ENCODE results near the gene C1orf174.

Gene C1orf174

DNA sequence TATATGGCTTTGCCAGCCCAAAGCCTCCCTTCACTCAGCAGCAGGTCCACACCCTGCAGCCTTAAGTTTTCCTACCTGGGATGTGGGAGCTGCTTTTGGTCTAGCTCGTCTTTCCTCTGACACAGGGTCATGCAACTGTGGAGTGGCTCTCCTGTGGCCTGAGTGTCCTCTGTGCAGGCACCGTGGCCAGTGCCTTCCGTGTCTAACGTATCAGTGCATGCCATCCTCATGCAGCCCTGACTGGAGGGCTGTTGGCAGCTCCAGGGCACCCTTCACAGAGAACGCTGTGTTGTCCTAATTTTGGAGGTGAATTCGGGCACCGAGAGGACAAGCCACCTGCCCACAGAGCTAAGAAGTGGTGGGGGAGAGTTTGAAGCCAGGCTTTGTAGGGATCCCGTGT, 25.7 kb upstream of the C1orf174 start:
- DNase-seq (ENCODE audit: low spot score): no peak
- Histone ChIP-seq H3K27ac (replicated peaks; ENCODE audit: low read length) (no peak overlapping the region), H2BK5ac (ENCODE audit: low read length) (peak overlapping the region; percentile 16), H3K36me3 (replicated peaks in 1 of 2; ENCODE audit: control insufficient read depth in 2 of 2, insufficient read depth in 2 of 2, low read length in 2 of 2) (no peaks in the 10 kb centered on the region), H2BK12ac (ENCODE audit: low read length) (no peak overlapping the region), H2AFZ (ENCODE audit: low read length) (no peak overlapping the region), H2BK15ac (ENCODE audit: low read length) (peak overlapping the region; percentile 30), H4K91ac (ENCODE audit: low read depth, low read length, poor library complexity) (no peak overlapping the region), H3K9ac (ENCODE audit: low read depth, low read length, poor library complexity) (no peak overlapping the region), H3K23ac (ENCODE audit: low read depth, low read length, poor library complexity) (no peak overlapping the region), H3K27me3 (ENCODE audit: control insufficient read depth in 3 of 3, insufficient read depth in 3 of 3, low read depth in 1 of 3, low read length in 3 of 3) (peaks cover 0 to 41% (median 3%) of the 10 kb centered on the region in 3 experiments), H3K4me3 (ENCODE audit: low read length in 2 of 2) (peak overlapping the region in 1 of 2 donors; percentile 8), H3K4me2 (ENCODE audit: insufficient read depth, low read length, poor library complexity, severe bottlenecking) (no peak overlapping the region), H2AK5ac (ENCODE audit: low read depth, low read length) (no peak overlapping the region), H4K8ac (ENCODE audit: low read depth, low read length) (no peak overlapping the region), H3K9me3 (replicated peaks in 1 of 2; ENCODE audit: control insufficient read depth in 2 of 2, insufficient read depth in 1 of 2, low read depth in 1 of 2, low read length in 2 of 2) (peaks cover 0 to 9% of the 10 kb centered on the region in 2 donors), H3K79me1 (ENCODE audit: low read depth, low read length) (peaks cover 4% of the 10 kb centered on the region), H3K4ac (ENCODE audit: low read length) (no peak overlapping the region), H2BK120ac (ENCODE audit: low read depth, low read length) (no peak overlapping the region), H3K18ac (ENCODE audit: low read length) (no peak overlapping the region), H3K14ac (ENCODE audit: low read length) (no peak overlapping the region), H3K4me1 (ENCODE audit: control insufficient read depth in 2 of 2, insufficient read depth in 1 of 2, low read depth in 1 of 2, low read length in 2 of 2) (peaks cover 0 to 15% of the 10 kb centered on the region in 2 donors)
- no CpG with 5 or more reads among the region's 8 CpGs for WGBS, 2 donors (ENCODE audit: extremely low coverage in 2 of 2, insufficient read length in 2 of 2, insufficient replicate concordance in 1 of 2)

DNA sequence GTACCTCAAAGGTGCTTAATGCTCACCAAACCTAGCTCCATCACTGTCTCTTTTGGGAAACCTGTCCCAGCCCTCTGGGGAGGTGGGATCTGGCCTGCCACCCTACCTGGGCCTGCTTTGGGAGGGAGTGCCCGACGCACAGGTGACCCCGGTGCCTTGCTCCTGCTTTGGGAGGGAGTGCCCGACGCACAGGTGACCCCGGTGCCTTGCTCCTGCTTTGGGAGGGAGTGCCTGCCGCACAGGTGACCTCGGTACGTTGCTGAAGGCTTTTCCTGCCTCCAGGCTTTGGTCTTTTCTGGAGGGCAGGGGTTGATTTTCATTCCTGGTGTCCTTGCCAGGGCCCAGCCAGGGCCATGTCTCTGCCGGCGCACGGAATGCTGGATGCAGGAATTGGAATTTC, 25.2 kb upstream of the C1orf174 start:
- H3K9ac ChIP-seq (ENCODE audit: low read depth, low read length, poor library complexity): no peak overlapping the region
- peaks cover 4% of the 10 kb centered on the region for H3K79me1 ChIP-seq (ENCODE audit: low read depth, low read length)
- peaks cover 0 to 6% of the 10 kb centered on the region in 2 donors for H3K9me3 ChIP-seq (replicated peaks in 1 of 2; ENCODE audit: control insufficient read depth in 2 of 2, insufficient read depth in 1 of 2, low read depth in 1 of 2, low read length in 2 of 2)
- peaks cover 0 to 41% (median under 1%) of the 10 kb centered on the region in 3 experiments for H3K27me3 ChIP-seq (ENCODE audit: control insufficient read depth in 3 of 3, insufficient read depth in 3 of 3, low read depth in 1 of 3, low read length in 3 of 3)
- no peak overlapping the region for H3K23ac ChIP-seq (ENCODE audit: low read depth, low read length, poor library complexity)
- no peak overlapping the region for H3K4me2 ChIP-seq (ENCODE audit: insufficient read depth, low read length, poor library complexity, severe bottlenecking)
- no peak overlapping the region for H2AFZ ChIP-seq (ENCODE audit: low read length)
- H2AK5ac ChIP-seq (ENCODE audit: low read depth, low read length): no peak overlapping the region
- peak overlapping the region; percentile 22 for H3K18ac ChIP-seq (ENCODE audit: low read length)
- H2BK12ac ChIP-seq (ENCODE audit: low read length): no peak overlapping the region
- H4K8ac ChIP-seq (ENCODE audit: low read depth, low read length): no peak overlapping the region
- H3K14ac ChIP-seq (ENCODE audit: low read length): no peak overlapping the region
- no peak overlapping the region for H3K4ac ChIP-seq (ENCODE audit: low read length)
- no peak for DNase-seq (ENCODE audit: low spot score)
- H3K27ac ChIP-seq (replicated peaks; ENCODE audit: low read length): no peak overlapping the region
- no CpG with 5 or more reads among the region's 12 CpGs for WGBS, 2 donors (ENCODE audit: extremely low coverage in 2 of 2, insufficient read length in 2 of 2, insufficient replicate concordance in 1 of 2)
- peak overlapping the region; percentile 16 for H2BK5ac ChIP-seq (ENCODE audit: low read length)
- H2BK120ac ChIP-seq (ENCODE audit: low read depth, low read length): no peak overlapping the region
- H3K36me3 ChIP-seq (replicated peaks in 1 of 2; ENCODE audit: control insufficient read depth in 2 of 2, insufficient read depth in 2 of 2, low read length in 2 of 2): no peaks in the 10 kb centered on the region
- H2BK15ac ChIP-seq (ENCODE audit: low read length): peak overlapping the region; percentile 30
- no peak overlapping the region for H4K91ac ChIP-seq (ENCODE audit: low read depth, low read length, poor library complexity)
- H3K4me3 ChIP-seq (ENCODE audit: low read length in 2 of 2): no peak overlapping the region
- H3K4me1 ChIP-seq (ENCODE audit: control insufficient read depth in 2 of 2, insufficient read depth in 1 of 2, low read depth in 1 of 2, low read length in 2 of 2): peaks cover 0 to 13% of the 10 kb centered on the region in 2 donors

DNA sequence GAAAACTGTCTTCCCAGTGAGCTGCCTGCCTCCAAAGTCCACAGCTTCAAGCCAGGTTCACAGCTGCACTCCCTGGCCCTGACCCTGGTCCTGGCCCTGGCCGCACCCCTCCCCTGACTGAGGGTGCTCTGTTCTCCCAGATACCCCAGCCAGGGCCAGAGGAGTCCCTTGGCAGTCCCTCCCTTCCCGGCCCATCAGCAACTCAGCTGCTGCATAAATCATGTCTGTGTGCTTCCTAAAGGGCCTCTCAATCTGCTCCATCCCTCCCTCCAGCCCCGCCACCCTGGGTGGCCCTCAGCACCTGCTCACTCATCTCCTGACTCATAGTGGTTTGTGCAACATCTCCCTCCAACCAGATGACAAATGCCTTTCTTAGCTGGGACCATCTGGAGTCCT, 24.8 kb upstream of the C1orf174 start:
- peak overlapping the region; percentile 50 for H3K9ac ChIP-seq (ENCODE audit: low read depth, low read length, poor library complexity)
- H3K9me3 ChIP-seq (replicated peaks in 1 of 2; ENCODE audit: control insufficient read depth in 2 of 2, insufficient read depth in 1 of 2, low read depth in 1 of 2, low read length in 2 of 2): peaks cover 0 to 5% of the 10 kb centered on the region in 2 donors
- no peak for DNase-seq (ENCODE audit: low spot score)
- H3K4me3 ChIP-seq (ENCODE audit: low read length in 2 of 2): peak overlapping the region in 1 of 2 donors; percentile 34
- H3K4me2 ChIP-seq (ENCODE audit: insufficient read depth, low read length, poor library complexity, severe bottlenecking): no peak overlapping the region
- no peak overlapping the region for H2AFZ ChIP-seq (ENCODE audit: low read length)
- H3K36me3 ChIP-seq (replicated peaks in 1 of 2; ENCODE audit: control insufficient read depth in 2 of 2, insufficient read depth in 2 of 2, low read length in 2 of 2): no peaks in the 10 kb centered on the region
- peaks cover 4% of the 10 kb centered on the region for H3K79me1 ChIP-seq (ENCODE audit: low read depth, low read length)
- H3K27ac ChIP-seq (replicated peaks; ENCODE audit: low read length): no peak overlapping the region
- H3K27me3 ChIP-seq (ENCODE audit: control insufficient read depth in 3 of 3, insufficient read depth in 3 of 3, low read depth in 1 of 3, low read length in 3 of 3): peaks cover 0 to 41% (median 0%) of the 10 kb centered on the region in 3 experiments
- WGBS, 2 donors (ENCODE audit: extremely low coverage in 2 of 2, insufficient read length in 2 of 2, insufficient replicate concordance in 1 of 2): no CpG with 5 or more reads among the region's 3 CpGs
- no peak overlapping the region for H2BK120ac ChIP-seq (ENCODE audit: low read depth, low read length)
- no peak overlapping the region for H3K4ac ChIP-seq (ENCODE audit: low read length)
- peak overlapping the region; percentile 35 for H3K18ac ChIP-seq (ENCODE audit: low read length)
- H3K4me1 ChIP-seq (ENCODE audit: control insufficient read depth in 2 of 2, insufficient read depth in 1 of 2, low read depth in 1 of 2, low read length in 2 of 2): peaks cover 0 to 13% of the 10 kb centered on the region in 2 donors
- peak overlapping the region; percentile 5 for H3K23ac ChIP-seq (ENCODE audit: low read depth, low read length, poor library complexity)
- H2AK5ac ChIP-seq (ENCODE audit: low read depth, low read length): no peak overlapping the region
- H4K8ac ChIP-seq (ENCODE audit: low read depth, low read length): no peak overlapping the region
- H2BK5ac ChIP-seq (ENCODE audit: low read length): no peak overlapping the region
- H2BK12ac ChIP-seq (ENCODE audit: low read length): no peak overlapping the region
- no peak overlapping the region for H4K91ac ChIP-seq (ENCODE audit: low read depth, low read length, poor library complexity)
- no peak overlapping the region for H3K14ac ChIP-seq (ENCODE audit: low read length)
- no peak overlapping the region for H2BK15ac ChIP-seq (ENCODE audit: low read length)

DNA sequence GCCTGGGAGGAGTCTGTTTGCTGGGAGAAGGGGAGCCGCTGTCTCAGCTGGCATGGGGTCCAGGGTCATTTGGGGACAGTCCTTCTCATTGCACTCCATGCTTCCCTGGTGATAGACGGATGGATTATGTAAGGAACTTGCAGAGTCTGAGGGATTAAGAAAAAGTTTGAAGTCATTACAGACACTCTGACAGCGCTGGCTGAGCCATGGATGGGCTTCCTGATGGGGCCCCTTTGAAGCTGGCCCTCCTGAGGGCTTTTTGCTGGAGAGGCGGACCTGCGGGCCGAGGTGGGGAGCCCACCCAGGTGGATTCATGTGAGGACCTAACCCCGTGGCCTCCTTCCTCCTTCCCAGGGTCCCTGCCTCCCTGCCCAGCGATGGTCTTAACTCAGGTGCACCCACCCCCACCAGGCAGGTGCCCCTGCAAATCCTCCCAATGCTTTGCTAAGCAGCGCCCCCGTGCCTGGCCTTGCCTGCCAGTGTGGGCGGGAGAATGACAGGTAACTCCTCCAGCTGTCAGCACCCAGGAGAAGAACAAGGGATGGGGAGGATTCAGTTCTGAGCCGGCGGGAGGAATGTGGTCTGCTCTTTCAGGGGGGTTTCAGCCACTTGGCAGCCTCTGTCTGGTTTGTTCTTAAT, 24.2 kb upstream of the C1orf174 start:
- DNase-seq (ENCODE audit: low spot score): no peak
- Histone ChIP-seq H3K27ac (replicated peaks; ENCODE audit: low read length) (no peak overlapping the region), H3K9ac (ENCODE audit: low read depth, low read length, poor library complexity) (no peak overlapping the region), H3K23ac (ENCODE audit: low read depth, low read length, poor library complexity) (peak overlapping the region; percentile 36), H2AK5ac (ENCODE audit: low read depth, low read length) (no peak overlapping the region), H2BK120ac (ENCODE audit: low read depth, low read length) (no peak overlapping the region), H3K79me1 (ENCODE audit: low read depth, low read length) (peaks cover 2% of the 10 kb centered on the region), H3K4me2 (ENCODE audit: insufficient read depth, low read length, poor library complexity, severe bottlenecking) (no peak overlapping the region), H2AFZ (ENCODE audit: low read length) (no peak overlapping the region), H3K18ac (ENCODE audit: low read length) (peak overlapping the region; percentile 35), H3K36me3 (replicated peaks in 1 of 2; ENCODE audit: control insufficient read depth in 2 of 2, insufficient read depth in 2 of 2, low read length in 2 of 2) (no peaks in the 10 kb centered on the region), H3K4me3 (ENCODE audit: low read length in 2 of 2) (no peak overlapping the region), H3K27me3 (ENCODE audit: control insufficient read depth in 3 of 3, insufficient read depth in 3 of 3, low read depth in 1 of 3, low read length in 3 of 3) (peaks cover 0 to 41% (median 0%) of the 10 kb centered on the region in 3 experiments), H3K9me3 (replicated peaks in 1 of 2; ENCODE audit: control insufficient read depth in 2 of 2, insufficient read depth in 1 of 2, low read depth in 1 of 2, low read length in 2 of 2) (peaks cover 0 to 3% of the 10 kb centered on the region in 2 donors), H3K4ac (ENCODE audit: low read length) (no peak overlapping the region), H4K91ac (ENCODE audit: low read depth, low read length, poor library complexity) (no peak overlapping the region), H2BK5ac (ENCODE audit: low read length) (no peak overlapping the region), H3K4me1 (ENCODE audit: control insufficient read depth in 2 of 2, insufficient read depth in 1 of 2, low read depth in 1 of 2, low read length in 2 of 2) (peaks cover 0 to 13% of the 10 kb centered on the region in 2 donors), H4K8ac (ENCODE audit: low read depth, low read length) (no peak overlapping the region), H2BK12ac (ENCODE audit: low read length) (no peak overlapping the region), H3K14ac (ENCODE audit: low read length) (no peak overlapping the region), H2BK15ac (ENCODE audit: low read length) (no peak overlapping the region)
- no CpG with 5 or more reads among the region's 13 CpGs for WGBS, 2 donors (ENCODE audit: extremely low coverage in 2 of 2, insufficient read length in 2 of 2, insufficient replicate concordance in 1 of 2)
